ENCODE results near the gene BLNK. TPM values are rescaled to one million over a fixed set of nuclear protein-coding genes. Genes with fewer than 3 reads are reported as not detected.
A peak's percentile ranks its signal among the peaks of the same experiment; 100 is the strongest.

BLNK gene
- total RNA-seq, 1 donor from 2014 or later = not detected

DNA sequence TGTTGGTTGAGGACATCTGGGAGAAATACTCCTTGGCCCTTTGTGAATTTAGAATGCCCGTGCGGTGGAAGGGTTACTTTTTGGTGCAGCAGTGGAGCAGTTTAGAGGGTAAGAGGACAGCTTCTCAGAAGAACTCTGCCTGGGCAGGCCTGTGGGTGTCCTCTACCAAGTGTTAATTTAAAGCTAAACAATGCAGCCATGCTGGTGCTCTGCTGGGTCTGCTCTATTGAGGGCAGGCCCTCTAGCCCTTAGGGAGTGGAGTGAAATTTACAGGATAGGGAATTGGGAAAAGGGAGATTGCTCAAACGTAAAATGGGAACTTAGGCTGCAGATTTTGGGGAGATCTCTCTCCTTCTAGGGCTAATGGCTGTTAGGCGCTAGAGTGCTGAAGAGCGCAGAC lies 22.1 kb downstream of the BLNK start:
- no peak for DNase-seq (ENCODE audit: low spot score)
- peaks cover 6% of the 10 kb centered on the region for H3K4me1 ChIP-seq
- H3K27me3 ChIP-seq = no peaks in the 10 kb centered on the region
- no peaks in the 10 kb centered on the region for H3F3A ChIP-seq (ENCODE audit: low read depth)
- no peak overlapping the region for H3K9ac ChIP-seq
- H3K27ac Mint-ChIP-seq = no peak overlapping the region
- H2AFZ ChIP-seq (replicated peaks) = peak overlapping the region; percentile 86
- H4K20me1 ChIP-seq (ENCODE audit: low read depth) = no peaks in the 10 kb centered on the region
- H3K4me1 Mint-ChIP-seq = no peaks in the 10 kb centered on the region
- no peak for TF ChIP-seq EZH2phosphoT487 (IDR thresholded peaks at IDR 0.05)
- TF ChIP-seq CTCF (IDR thresholded peaks at IDR 0.05) = no peak
- TF ChIP-seq EZH2 (IDR thresholded peaks at IDR 0.05) = no peak
- H3K27me3 Mint-ChIP-seq (ENCODE audit: insufficient read depth, low read depth) = peaks cover 3% of the 10 kb centered on the region
- H3K4me2 ChIP-seq = no peak overlapping the region
- H3K9me3 ChIP-seq (ENCODE audit: low read depth) = no peaks in the 10 kb centered on the region
- H3K4me3 Mint-ChIP-seq = no peak overlapping the region
- H3K9me3 Mint-ChIP-seq = no peaks in the 10 kb centered on the region
- H3K36me3 ChIP-seq = no peaks in the 10 kb centered on the region
- no peak overlapping the region for H3K4me3 ChIP-seq
- H3K36me3 Mint-ChIP-seq = no peaks in the 10 kb centered on the region
- no peak overlapping the region for H3K27ac ChIP-seq
- H3K79me2 ChIP-seq (ENCODE audit: low read depth) = no peaks in the 10 kb centered on the region

DNA sequence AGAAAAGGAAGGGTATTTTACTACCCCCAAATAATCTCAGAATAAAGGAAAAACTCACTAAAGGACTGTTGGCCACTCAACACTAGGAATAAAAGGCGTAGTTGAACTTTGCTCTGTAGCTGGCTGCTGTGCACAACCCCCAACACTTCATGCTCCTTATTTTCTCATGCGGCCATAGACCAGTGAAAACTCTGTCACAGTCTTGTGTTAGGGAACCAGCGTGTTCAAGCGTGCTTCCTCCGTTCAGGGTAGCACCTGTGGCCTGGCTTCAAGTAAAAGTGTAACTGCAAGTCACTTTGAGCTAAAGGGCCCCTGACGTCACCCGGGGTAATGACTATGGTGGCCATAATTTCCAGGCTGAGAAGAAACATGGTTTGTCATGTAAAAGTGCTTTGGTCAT lies 27.0 kb downstream of the BLNK start:
- no peaks in the 10 kb centered on the region for H3K79me2 ChIP-seq (ENCODE audit: low read depth)
- peaks cover 2% of the 10 kb centered on the region for H3K4me1 ChIP-seq
- H2AFZ ChIP-seq (replicated peaks) = no peak overlapping the region
- Mint-ChIP-seq H3K4me3 (no peak overlapping the region), H3K4me1 (no peaks in the 10 kb centered on the region), H3K27me3 (ENCODE audit: insufficient read depth, low read depth) (peaks cover 2% of the 10 kb centered on the region), H3K27ac (no peak overlapping the region), H3K36me3 (no peaks in the 10 kb centered on the region), H3K9me3 (no peaks in the 10 kb centered on the region)
- H3K9ac ChIP-seq = no peak overlapping the region
- H3K27ac ChIP-seq = no peak overlapping the region
- no peaks in the 10 kb centered on the region for H3K9me3 ChIP-seq (ENCODE audit: low read depth)
- no peaks in the 10 kb centered on the region for H3K36me3 ChIP-seq
- TF ChIP-seq EZH2phosphoT487 (IDR thresholded peaks at IDR 0.05) (no peak), EZH2 (IDR thresholded peaks at IDR 0.05) (no peak), CTCF (IDR thresholded peaks at IDR 0.05) (no peak)
- H3K4me3 ChIP-seq = no peak overlapping the region
- H4K20me1 ChIP-seq (ENCODE audit: low read depth) = no peaks in the 10 kb centered on the region
- H3F3A ChIP-seq (ENCODE audit: low read depth) = no peaks in the 10 kb centered on the region
- DNase-seq (ENCODE audit: low spot score) = no peak
- H3K4me2 ChIP-seq = no peak overlapping the region
- no peaks in the 10 kb centered on the region for H3K27me3 ChIP-seq

GRCh38 chr10:96243296-96243695 lies 28.1 kb downstream of the BLNK start:
- no peak overlapping the region for H3K4me2 ChIP-seq
- H3K9me3 Mint-ChIP-seq = no peaks in the 10 kb centered on the region
- H3K27ac ChIP-seq = no peak overlapping the region
- H3F3A ChIP-seq (ENCODE audit: low read depth) = no peaks in the 10 kb centered on the region
- H3K27ac Mint-ChIP-seq = no peak overlapping the region
- H3K9ac ChIP-seq = no peak overlapping the region
- H3K4me1 ChIP-seq = peaks cover 6% of the 10 kb centered on the region
- no peaks in the 10 kb centered on the region for H3K27me3 Mint-ChIP-seq (ENCODE audit: insufficient read depth, low read depth)
- no peaks in the 10 kb centered on the region for H3K9me3 ChIP-seq (ENCODE audit: low read depth)
- H3K79me2 ChIP-seq (ENCODE audit: low read depth) = no peaks in the 10 kb centered on the region
- no peaks in the 10 kb centered on the region for H3K36me3 Mint-ChIP-seq
- H3K36me3 ChIP-seq = no peaks in the 10 kb centered on the region
- H3K4me3 Mint-ChIP-seq = no peak overlapping the region
- peaks cover 2% of the 10 kb centered on the region for H3K4me1 Mint-ChIP-seq
- DNase-seq (ENCODE audit: low spot score) = no peak
- H2AFZ ChIP-seq (replicated peaks) = no peak overlapping the region
- TF ChIP-seq EZH2phosphoT487 (IDR thresholded peaks at IDR 0.05) = no peak
- TF ChIP-seq CTCF (IDR thresholded peaks at IDR 0.05) = no peak
- TF ChIP-seq EZH2 (IDR thresholded peaks at IDR 0.05) = no peak
- no peak overlapping the region for H3K4me3 ChIP-seq
- H3K27me3 ChIP-seq = no peaks in the 10 kb centered on the region
- no peaks in the 10 kb centered on the region for H4K20me1 ChIP-seq (ENCODE audit: low read depth)

All from neural progenitor cell (in vitro differentiated cells).